HG03103 (cell line): Measurements from ENCODE around the gene AGAP1.

Experiments
- ATAC-seq: cut with Tn5 transposase; IDR thresholded peaks from one replicate; pipeline ENCODE4 v1.9.1; 2021; ENCODE audit warnings: low read depth; ENCODE audit not compliant: unreplicated experiment

Gene AGAP1

GRCh38 chr2:235698491-235698890 is 204.6 kb downstream of the AGAP1 start:
- ATAC-seq: no peak

- ATAC-seq: no peak
These were observed 205.7 kb downstream of the AGAP1 start for GRCh38 chr2:235699576-235699975.

- no peak for ATAC-seq
These were observed 207.6 kb downstream of the AGAP1 start for GRCh38 chr2:235701206-235701981.

DNA sequence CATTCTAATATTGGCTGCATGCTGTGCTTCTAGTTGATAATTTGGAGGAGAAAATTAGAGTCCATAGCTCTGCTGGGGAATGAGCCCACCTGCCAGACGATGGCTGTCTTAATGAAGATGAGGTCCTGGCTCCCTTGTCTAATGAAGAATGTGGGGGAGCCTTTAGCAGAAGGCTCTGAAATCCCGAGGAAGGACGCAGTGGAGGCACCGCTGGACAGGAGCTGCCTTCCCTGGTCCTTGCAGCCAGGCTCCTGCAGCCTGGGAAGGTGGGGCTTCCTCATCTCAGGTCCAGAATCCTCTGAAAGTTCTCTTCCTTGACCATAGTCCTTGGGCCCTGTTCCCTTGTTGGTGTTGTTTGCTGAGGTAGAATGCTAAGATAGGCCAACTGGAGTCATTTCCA is 208.3 kb downstream of the AGAP1 start:
- no peak for ATAC-seq

DNA sequence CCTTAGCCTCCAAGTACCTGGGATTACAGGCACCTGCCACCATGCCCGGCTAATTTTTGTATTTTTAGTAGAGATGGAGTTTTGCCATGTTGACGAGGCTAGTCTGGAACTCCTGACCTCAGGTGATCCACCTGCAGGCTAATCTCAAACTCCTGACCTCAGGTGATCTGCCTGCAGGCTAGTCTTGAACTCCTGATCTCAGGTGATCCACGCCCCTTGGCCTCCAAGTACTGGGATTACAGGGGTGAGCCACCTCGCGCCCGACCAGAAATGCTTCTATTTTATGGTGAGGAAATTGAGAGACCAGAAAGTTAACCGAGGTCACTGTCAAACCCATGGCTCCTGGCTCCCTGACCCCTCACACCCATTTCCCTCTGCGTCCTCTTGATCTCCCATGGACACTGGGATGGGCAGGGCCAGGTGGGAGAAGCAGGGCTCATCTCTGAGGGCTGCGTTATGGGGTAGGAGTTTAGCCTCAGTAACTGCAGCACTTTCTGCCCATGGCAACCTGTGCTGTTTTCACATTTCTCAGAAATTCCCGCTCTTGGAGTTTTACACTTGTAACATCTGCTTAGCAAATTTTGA is 210.0 kb downstream of the AGAP1 start:
- no peak for ATAC-seq

GRCh38 chr2:235705296-235705695 is 211.5 kb downstream of the AGAP1 start:
- no peak for ATAC-seq

GRCh38 chr2:235706506-235706905 is 212.7 kb downstream of the AGAP1 start:
- no peak for ATAC-seq

GRCh38 chr2:235707411-235708096 is 213.7 kb downstream of the AGAP1 start:
- ATAC-seq: no peak

DNA sequence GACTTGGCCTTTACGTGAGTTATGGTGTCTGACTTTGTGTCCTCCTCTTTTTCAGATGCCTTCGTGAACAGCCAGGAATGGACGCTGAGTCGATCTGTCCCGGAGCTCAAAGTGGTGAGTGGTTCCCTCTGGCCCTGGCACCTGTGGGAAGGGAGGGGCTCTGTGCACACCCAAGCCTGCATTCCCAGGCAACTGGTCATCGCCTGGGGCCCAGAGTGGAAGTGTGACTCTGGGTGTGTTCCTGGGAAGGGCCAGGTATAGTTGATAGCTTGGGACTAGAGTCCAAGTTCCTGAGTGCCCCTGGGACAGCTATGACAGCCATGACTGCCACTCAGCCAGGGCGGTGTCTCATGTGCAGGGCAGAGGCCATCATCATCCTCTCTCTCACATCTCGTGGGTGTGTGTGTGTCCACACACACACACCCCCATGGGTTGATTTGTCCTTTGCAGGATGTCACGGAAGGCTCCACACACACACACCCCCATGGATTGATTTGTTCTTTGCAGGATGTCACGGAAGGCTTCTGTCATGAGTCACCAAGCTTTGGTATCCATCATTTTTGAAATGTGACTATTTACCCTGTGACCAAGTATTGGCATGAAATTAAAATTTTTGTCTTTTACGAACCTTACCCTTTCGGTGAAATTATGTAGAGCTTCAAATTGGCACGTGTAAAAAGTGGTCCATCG is 215.4 kb downstream of the AGAP1 start:
- no peak for ATAC-seq

DNA sequence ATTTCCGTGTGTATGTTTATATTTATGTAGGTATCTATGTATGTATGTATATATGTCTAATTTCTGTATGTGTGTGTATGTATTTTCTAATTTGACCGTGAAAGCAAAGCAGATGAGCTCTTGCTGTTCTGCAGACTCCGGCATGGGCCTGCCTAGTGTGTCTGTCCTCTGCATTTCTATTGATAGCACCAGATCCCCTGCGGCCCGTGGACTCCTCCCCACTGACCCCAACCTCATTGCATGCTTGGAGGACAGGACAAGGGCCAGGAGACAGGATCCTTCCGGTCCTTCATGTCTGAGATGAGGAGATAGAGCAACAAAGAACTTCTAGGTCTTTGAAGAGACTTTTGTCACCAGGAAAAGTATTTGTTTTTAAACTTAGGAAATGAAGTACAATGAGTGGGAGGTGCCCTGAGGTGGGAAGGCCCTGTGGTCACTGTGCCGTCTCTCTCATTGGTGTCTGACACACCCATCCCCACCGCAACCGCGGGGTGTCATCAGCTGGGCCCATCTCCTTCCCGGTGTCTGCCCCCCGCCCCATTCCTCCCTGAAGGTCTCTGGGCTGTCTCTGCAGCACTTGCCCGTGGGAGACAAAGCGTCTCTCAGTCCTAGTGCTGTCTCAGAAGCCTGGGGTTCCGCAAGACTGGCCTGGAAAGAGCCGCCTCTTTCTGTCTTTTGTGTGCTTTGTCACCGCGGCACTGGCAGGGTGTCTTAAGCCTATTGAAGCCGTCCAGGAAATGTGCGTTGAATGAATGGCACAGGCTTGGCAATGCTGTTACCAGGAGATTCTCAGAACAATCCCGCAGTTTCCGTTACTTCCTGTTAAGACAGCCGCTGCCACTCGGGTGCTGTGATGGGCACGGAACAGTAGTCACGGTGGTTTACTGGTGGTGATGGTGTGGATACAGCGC is 216.4 kb downstream of the AGAP1 start:
- ATAC-seq: no peak

DNA sequence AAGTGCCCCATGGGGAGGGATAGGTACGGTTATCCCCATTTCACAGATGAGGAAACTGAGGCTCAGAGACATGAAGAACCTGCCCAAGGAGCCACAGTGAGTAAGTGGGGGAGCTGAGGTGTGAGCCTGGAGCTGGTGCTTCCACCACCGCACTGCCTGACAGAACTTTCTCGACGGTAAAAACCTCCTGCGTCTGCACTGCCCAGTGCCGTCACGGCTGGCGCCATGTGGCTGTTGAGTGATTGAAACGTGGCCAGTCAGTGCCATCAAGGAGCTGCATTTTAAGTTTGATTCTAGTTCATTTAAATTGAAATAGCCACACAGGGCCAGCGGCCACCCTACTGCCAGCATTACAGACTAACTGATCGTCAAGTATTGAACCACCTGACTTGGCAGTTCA is 217.1 kb downstream of the AGAP1 start:
- ATAC-seq: no peak

- no peak for ATAC-seq
These were observed 217.7 kb downstream of the AGAP1 start for GRCh38 chr2:235711527-235711926.

DNA sequence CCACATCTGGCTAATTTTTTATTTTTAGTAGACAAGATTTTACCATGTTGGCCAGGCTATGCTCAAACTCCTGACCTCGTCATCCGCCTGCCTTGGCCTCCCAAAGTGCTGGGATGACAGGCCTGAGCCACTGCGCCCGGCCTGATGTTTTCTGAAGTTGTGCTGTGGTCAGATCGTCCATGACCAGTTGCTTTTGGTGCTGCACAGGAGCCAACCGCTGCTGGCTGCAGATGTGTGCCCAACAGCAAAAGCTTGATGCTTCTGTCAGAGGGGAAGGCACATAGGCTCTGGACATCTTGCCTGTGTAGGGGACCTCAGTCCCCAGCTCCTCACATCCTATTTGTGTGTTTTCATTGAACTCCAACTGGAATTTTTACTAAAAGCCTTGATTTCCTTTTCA is 218.3 kb downstream of the AGAP1 start:
- ATAC-seq: no peak

DNA sequence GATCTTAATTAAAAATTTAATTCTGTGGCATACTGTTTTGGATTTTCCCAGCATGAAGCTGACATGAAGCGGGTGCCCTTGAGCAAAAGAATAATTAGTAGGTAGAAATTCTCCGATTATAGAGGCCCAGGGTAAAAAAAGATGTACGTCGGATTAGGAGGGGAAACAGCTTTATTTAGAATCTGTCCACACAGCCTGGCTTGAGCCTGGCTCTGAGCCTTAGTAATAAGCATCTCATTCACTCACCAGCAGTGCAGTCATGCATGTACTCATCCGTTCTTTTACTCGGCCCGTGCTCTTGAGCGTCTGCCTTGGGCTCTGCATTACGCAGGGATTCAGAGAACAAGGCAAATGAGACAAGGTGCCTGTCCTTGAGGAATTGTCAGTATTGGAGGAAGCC is 219.3 kb downstream of the AGAP1 start:
- ATAC-seq: no peak

DNA sequence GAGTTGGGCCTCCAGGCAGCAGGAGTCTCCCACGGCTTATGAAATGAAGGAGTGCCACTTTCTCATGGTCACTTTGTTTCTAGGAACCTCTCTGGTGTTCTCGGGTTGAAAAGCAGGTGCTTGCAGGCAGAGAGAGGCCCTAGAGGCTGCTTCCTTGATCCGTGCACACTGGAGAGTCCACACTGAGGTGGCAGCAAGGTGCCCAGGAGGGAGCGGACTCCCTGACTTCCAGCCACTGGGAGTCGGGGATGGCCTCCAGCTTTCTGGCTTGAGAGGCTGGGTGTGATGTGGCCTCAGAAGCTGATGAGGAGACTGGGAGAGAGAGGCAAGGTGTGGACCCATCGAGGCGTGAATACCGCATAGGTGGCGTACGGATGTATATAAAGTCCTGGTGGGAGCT is 221.8 kb downstream of the AGAP1 start:
- ATAC-seq: no peak

- ATAC-seq: no peak
These were observed 223.1 kb downstream of the AGAP1 start for GRCh38 chr2:235716875-235717496.

GRCh38 chr2:235719146-235719942 is 225.5 kb downstream of the AGAP1 start:
- ATAC-seq: no peak

- ATAC-seq: no peak
These were observed 227.8 kb downstream of the AGAP1 start for GRCh38 chr2:235721625-235722024.

DNA sequence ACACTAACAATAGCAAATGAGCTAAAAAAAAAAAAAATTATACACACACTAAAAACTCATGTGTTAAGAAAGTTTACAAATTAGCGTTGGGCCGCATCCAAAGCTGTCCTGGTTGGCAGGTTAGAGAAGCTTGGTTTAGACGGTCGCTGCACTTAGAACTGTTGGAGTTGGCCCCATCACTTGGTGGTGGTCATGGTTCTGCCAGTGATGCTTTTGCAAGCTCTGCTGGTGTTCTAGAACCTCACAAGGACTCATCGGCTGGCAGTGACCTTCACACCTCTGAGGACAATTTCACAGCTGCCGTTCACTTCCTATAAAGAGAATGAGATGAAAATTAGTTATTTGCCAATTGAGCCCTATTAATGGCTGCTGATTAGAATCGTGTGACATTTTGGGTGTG is 229.0 kb downstream of the AGAP1 start:
- no peak for ATAC-seq
